Testis (tissue), 3 donors: Measurements from ENCODE around the gene FBXO7. TPM values are rescaled to one million over a fixed set of nuclear protein-coding genes. Genes with fewer than 3 reads are reported as not detected.

Experiments used
- DNase-seq: peaks from one replicate; pipeline ENCODE4 v3.0.0-alpha.2; 2019
- H3K27ac ChIP-seq, 2 donors: fragments of 200-600 bp; sonication (generic); one replicate each; pipeline ENCODE4 v1.5.1; 2019
- H3K27me3 ChIP-seq: fragments of 200-600 bp; sonication (generic); one replicate; pipeline ENCODE4 v1.5.1; 2019
- H3K36me3 ChIP-seq: fragments of 200-600 bp; sonication (generic); one replicate; pipeline ENCODE4 v1.5.1; 2017; ENCODE audit warnings: low read depth; ENCODE audit errors: missing control alignments
- H3K4me1 ChIP-seq: fragments of 200-600 bp; sonication (generic); one replicate; pipeline ENCODE4 v1.5.1; 2019
- H3K4me3 ChIP-seq, 2 donors: fragments of 200-600 bp; sonication (generic); one replicate each; pipeline ENCODE4 v1.5.1; 2017 to 2019
- H3K9me3 ChIP-seq: fragments of 200-600 bp; sonication (generic); one replicate; pipeline ENCODE4 v1.5.1; 2017
- CTCF ChIP-seq, 3 experiments: fragments of 450-650 bp in 2 of 3; fragments of 200-600 bp in 1 of 3; sonication (generic) in 1 of 3; IDR thresholded peaks; one replicate each; pipeline ENCODE4 v1.5.1; 2016 to 2019; ENCODE audit warnings: antibody characterized with exemption in 3 of 3, mild to moderate bottlenecking in 2 of 3, moderate library complexity in 1 of 3
- POLR2A ChIP-seq: fragments of 450-650 bp; IDR thresholded peaks from one replicate; pipeline ENCODE4 v1.6.1; 2017; ENCODE audit warnings: antibody characterized with exemption, mild to moderate bottlenecking, moderate library complexity
- WGBS, 2 donors: methylation state at CpG; one replicate each; pipeline ENCODE4 v1.1.5; 2018; 5-methylcytosine and 5-hydroxymethylcytosine counted together
- intact Hi-C: fragments of 100-400 bp; cut with DNase I; formaldehyde crosslinking; loops from one replicate; pipeline ENCODE4 v1.15.1; 2023; ENCODE audit warnings: low total_unique reads
- polyA plus RNA-seq: library from polyadenylated mRNA; stranded (reverse); fragments of 350-450 nt; fragmentation: Illumina TruSeq; extraction: RNeasy Lipid Tissue Mini Kit (QIAGEN cat#74804); gene quantifications from one replicate; pipeline ENCODE4 v1.2.3, GENCODE V29; 2014; ENCODE audit warnings: low read depth, low replicate concordance; ENCODE audit not compliant: insufficient read depth
- total RNA-seq, 2 donors: library from RNA; depleted of rRNA; stranded (reverse); fragments of >200 nt; gene quantifications; one replicate each; pipeline ENCODE4 v1.2.3, GENCODE V29; 2016

The FBXO7 gene
- total and polyA plus RNA-seq, 3 donors from 2014 or later = 184 to 270 (median 203) TPM

GRCh38 chr22:32528984-32529982, 54.7 kb downstream of the FBXO7 start:
- Histone ChIP-seq H3K36me3 (no peaks in the 10 kb centered on the region), H3K27ac (peak overlapping the region; percentile 41 to 84), H3K9me3 (no peaks in the 10 kb centered on the region), H3K4me3 (no peak overlapping the region), H3K27me3 (no peaks in the 10 kb centered on the region), H3K4me1 (peaks cover 32% of the 10 kb centered on the region)
- TF ChIP-seq POLR2A (no peak), CTCF (IDR thresholded peaks at IDR 0.05) (peak; percentile 90 to 94 (median 90))
- peak; percentile 94 for DNase-seq
- WGBS, 2 donors = 47% methylated on average over 26 to 29 of the region's 29 CpGs
- intact Hi-C loops = loop anchor here (2.0 to 5.0 kb wide), 2 partner anchors 268 to 458 kb away; no protein-coding TSS in a partner anchor

DNA sequence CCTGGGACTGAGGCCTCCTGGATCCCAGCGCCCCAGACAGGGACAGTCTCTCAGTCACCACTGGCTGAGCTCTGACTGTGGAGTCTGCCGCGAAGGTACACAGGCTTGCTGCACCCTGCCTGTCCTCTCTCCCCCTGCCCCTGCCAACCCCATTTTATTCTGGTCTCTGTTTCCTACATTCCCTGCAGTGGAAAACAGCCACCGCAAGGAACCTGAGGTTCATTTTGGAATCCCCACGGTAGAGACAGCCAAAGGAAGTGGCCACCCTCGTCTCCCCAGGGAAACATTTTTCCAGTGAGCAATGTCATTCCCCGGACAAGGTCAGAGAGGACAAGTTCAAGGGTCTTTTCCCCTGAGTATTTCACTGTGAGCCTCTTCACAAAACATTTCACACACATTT, 56.6 kb downstream of the FBXO7 start:
- 57 to 58% methylated on average over 7 of the region's 7 CpGs for WGBS, 2 donors
- intact Hi-C loops = loop anchor here (5.0 kb wide), 2 partner anchors 91 to 321 kb away; no protein-coding TSS in a partner anchor
- Histone ChIP-seq H3K4me3 (no peak overlapping the region), H3K36me3 (no peaks in the 10 kb centered on the region), H3K27ac (peak overlapping the region; percentile 20 to 84), H3K27me3 (no peaks in the 10 kb centered on the region), H3K4me1 (peaks cover 38% of the 10 kb centered on the region), H3K9me3 (no peaks in the 10 kb centered on the region)
- TF ChIP-seq CTCF (IDR thresholded peaks at IDR 0.05) (no peak), POLR2A (no peak)
- no peak for DNase-seq

DNA sequence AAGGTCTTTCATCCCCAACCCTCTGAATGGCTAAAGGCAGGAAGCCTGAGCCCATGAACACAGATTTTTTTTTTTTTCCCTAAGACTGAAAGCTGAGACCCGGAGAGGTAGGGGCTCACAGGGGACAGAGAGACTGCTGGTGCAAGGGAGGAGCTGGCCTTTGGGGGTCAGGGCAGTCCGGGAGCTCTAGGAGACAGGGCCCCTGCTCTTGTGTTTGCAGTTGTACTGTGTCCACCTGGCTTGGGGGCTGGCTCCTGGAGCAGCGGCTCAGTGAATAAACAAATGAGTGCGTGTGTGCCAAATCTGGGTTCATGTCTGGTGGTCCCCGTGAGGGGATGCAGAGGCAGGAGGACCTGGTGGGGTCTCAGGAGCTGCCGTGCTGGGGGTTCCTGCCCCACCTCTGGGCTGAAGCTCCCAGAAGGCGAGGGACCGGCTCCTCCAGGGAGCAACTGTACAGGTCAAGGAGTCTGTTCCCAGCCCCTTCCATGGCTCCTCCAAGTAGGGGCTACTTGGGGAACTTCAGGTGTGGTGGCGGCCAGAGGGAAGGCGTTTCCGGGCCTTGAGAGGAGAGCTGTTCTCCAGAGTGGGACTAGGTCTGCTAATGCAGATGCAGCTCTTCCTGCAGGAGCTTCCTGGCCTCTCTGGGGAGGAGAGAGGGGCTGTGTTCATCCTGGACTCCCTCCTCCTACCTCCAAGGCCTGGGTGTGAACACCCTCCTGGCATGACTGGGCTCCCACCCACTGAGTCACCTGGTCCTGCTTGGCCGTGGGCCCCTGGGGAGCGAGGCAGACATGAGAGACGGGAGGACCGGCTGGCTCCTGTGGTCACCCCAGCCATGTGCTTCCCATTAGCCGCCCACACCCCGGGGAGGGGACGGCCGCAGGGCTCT, 57.6 kb downstream of the FBXO7 start:
- intact Hi-C loops = loop anchor here (5.0 kb wide), 2 partner anchors 90 to 320 kb away; no protein-coding TSS in a partner anchor
- WGBS, 2 donors = 41 to 45% methylated on average over 15 to 19 of the region's 19 CpGs
- H3K9me3 ChIP-seq = no peaks in the 10 kb centered on the region
- H3K4me1 ChIP-seq = peaks cover 38% of the 10 kb centered on the region
- TF ChIP-seq POLR2A = no peak
- TF ChIP-seq CTCF (IDR thresholded peaks at IDR 0.05) = no peak
- no peaks in the 10 kb centered on the region for H3K36me3 ChIP-seq
- H3K27ac ChIP-seq = peak overlapping the region; percentile 32 to 84
- no peaks in the 10 kb centered on the region for H3K27me3 ChIP-seq
- DNase-seq = no peak
- H3K4me3 ChIP-seq = no peak overlapping the region

DNA sequence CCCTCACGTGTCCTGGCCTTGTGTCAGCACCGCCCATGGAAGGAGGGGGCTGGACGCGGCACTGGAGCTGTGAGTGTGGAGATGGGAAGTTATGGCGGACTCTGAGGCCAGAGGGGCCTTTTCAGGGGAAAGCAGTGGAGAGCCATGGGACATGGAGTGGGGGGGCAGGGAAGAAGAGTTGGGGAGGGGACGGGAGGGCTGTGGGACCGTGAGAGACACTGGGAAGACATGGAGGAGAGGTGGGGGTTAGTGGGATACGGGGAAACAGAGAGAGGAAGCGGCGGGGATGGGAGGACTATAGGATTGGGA, 58.2 kb downstream of the FBXO7 start:
- intact Hi-C loops = loop anchor here (5.0 kb wide), 2 partner anchors 90 to 320 kb away; no protein-coding TSS in a partner anchor
- Histone ChIP-seq H3K4me1 (peaks cover 38% of the 10 kb centered on the region), H3K9me3 (no peaks in the 10 kb centered on the region), H3K27ac (peak overlapping the region in 1 of 2 donors; percentile 84), H3K36me3 (no peaks in the 10 kb centered on the region), H3K4me3 (no peak overlapping the region), H3K27me3 (no peaks in the 10 kb centered on the region)
- TF ChIP-seq POLR2A = no peak
- TF ChIP-seq CTCF (IDR thresholded peaks at IDR 0.05) = no peak
- DNase-seq = peak; percentile 74
- WGBS, 2 donors = 66 to 69% methylated on average over 10 of the region's 10 CpGs
